Measurements from ENCODE around the gene THRB.

Gene THRB

DNA sequence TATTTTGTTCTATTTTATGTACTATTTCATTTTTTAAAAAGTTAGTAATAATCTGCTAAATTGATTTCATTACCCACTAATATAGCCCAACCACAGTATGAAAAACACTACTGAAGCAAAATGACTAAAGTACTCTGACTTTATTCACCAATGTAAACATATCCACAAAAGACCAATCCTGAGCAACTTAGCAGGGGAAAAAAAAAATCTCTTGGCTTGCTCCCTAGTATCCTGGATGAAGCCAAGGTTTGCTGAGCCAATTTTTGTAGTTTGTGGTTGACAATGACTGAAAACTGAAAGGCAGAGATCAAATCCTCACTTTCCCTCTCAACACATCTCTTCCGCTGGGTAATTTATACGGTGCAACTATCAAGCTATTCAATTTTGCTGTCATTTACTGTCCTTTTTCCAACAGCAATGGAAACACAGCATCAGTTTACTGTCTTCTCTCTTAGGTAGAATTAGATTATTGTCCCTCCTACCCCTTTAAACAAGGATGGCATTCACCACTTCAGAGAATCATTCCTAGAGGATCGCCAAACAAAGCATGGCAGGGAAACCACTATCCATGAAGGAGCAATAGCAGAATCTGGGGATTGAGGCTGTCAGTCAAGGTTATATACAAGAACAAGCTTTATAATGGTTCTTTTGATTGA lies 149.7 kb downstream of the THRB start:
- Histone ChIP-seq H3K4me3 (ENCODE audit: low read length in 2 of 2) (no peak overlapping the region), H3K9me3 (ENCODE audit: control insufficient read depth in 2 of 2, low read length in 2 of 2) (no peaks in the 10 kb centered on the region)

DNA sequence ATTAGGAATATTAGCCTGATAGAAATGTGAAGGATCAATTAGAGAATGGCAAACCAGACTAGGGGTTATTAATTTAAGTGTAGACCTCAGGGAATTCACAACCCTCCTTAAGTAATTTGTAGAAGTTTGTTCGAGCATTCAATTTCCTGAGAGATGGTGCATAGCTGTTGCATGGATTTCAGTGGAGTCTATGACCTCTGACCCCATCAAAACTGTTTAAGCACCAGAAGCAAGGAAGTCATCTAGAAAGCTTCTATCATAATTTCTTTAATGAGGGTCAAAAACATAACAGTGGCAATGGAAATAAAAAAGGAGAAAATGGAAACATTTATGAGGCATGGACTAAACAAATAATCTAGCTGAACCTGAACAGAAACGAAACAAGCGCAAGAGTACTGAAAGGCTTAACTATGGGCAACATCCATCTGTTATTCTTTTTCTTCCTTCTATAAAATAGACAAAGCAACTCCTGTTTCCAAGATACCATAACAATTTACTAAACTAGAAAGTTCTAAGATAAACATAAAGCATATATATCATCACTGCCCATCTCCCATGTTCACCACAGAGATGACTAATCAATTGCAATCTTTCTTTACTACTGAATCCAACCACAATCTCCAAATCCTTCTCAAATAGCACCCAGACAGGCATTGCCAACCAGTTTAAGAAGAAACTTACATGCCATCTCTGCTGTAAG lies 151.4 kb downstream of the THRB start:
- no peak overlapping the region for H3K9ac ChIP-seq (ENCODE audit: low read depth in 1 of 2, low read length in 2 of 2)
- H3K36me3 ChIP-seq (ENCODE audit: control insufficient read depth in 2 of 2, insufficient read depth in 2 of 2, low read length in 2 of 2), result no peaks in the 10 kb centered on the region

More for the DNA sequence above, 149.7 kb downstream of the THRB start:
- no peak overlapping the region for H3K27ac ChIP-seq (ENCODE audit: low read depth in 2 of 2, low read length in 2 of 2)
- H3K4me1 ChIP-seq (ENCODE audit: control insufficient read depth in 2 of 2, insufficient read depth in 2 of 2, low read length in 2 of 2), result peaks cover 0 to 2% of the 10 kb centered on the region in 2 donors
- H3K9ac ChIP-seq (ENCODE audit: low read depth in 1 of 2, low read length in 2 of 2), result no peak overlapping the region
- H3K36me3 ChIP-seq (ENCODE audit: control insufficient read depth in 2 of 2, insufficient read depth in 2 of 2, low read length in 2 of 2), result no peaks in the 10 kb centered on the region
- no peaks in the 10 kb centered on the region for H3K27me3 ChIP-seq (ENCODE audit: control insufficient read depth in 2 of 2, insufficient read depth in 2 of 2, low read length in 2 of 2)

DNA sequence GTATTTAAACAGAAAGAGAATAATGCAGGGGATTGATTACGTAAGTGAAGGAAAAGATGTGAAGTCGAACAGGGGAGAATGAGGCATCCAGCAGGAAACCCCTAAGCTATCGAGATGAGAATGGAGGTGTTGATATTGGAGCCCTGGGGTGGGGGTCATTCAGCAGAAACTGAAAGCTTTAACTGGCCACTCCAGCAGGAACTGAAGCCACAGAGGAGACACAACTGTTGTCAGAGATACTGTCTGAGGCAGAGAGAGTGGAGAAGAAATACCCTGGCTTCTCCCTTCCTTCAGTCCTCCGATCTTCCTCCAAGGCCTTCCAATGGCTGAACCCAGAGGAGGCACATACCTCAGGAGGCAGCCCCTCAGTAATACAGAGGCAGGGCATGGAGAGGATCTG lies 152.4 kb downstream of the THRB start:
- no peaks in the 10 kb centered on the region for H3K27me3 ChIP-seq (ENCODE audit: control insufficient read depth in 2 of 2, insufficient read depth in 2 of 2, low read length in 2 of 2)
- H3K9me3 ChIP-seq (ENCODE audit: control insufficient read depth in 2 of 2, low read length in 2 of 2), result no peaks in the 10 kb centered on the region
- H3K9ac ChIP-seq (ENCODE audit: low read depth in 1 of 2, low read length in 2 of 2), result no peak overlapping the region
- no peaks in the 10 kb centered on the region for H3K36me3 ChIP-seq (ENCODE audit: control insufficient read depth in 2 of 2, insufficient read depth in 2 of 2, low read length in 2 of 2)
- no peak overlapping the region for H3K27ac ChIP-seq (ENCODE audit: low read depth in 2 of 2, low read length in 2 of 2)
- no peak overlapping the region for H3K4me3 ChIP-seq (ENCODE audit: low read length in 2 of 2)
- peaks cover 6 to 9% of the 10 kb centered on the region in 2 donors for H3K4me1 ChIP-seq (ENCODE audit: control insufficient read depth in 2 of 2, insufficient read depth in 2 of 2, low read length in 2 of 2)

More for the DNA sequence above, 151.4 kb downstream of the THRB start:
- no peak overlapping the region for H3K4me3 ChIP-seq (ENCODE audit: low read length in 2 of 2)
- H3K27ac ChIP-seq (ENCODE audit: low read depth in 2 of 2, low read length in 2 of 2), result no peak overlapping the region
- H3K27me3 ChIP-seq (ENCODE audit: control insufficient read depth in 2 of 2, insufficient read depth in 2 of 2, low read length in 2 of 2), result no peaks in the 10 kb centered on the region
- peaks cover 6 to 8% of the 10 kb centered on the region in 2 donors for H3K4me1 ChIP-seq (ENCODE audit: control insufficient read depth in 2 of 2, insufficient read depth in 2 of 2, low read length in 2 of 2)
- H3K9me3 ChIP-seq (ENCODE audit: control insufficient read depth in 2 of 2, low read length in 2 of 2), result no peaks in the 10 kb centered on the region

DNA sequence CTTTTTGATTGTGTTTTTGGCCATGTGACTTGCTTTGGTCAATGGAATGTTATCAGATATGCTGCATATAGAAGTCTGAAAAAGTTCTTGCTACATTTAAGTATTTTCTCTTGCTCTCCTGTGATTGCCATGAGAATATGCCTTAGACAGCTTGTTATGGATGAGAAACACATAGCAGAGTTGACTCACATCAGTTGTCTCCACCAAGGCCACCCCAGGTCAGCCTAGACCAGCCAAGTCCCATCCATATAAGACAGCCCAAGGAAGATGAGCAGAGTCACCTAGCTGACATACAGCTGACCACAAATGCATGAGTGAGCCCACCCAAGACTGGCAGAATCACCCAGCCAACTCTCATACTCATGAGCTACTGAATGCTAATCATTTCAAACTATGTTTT lies 153.0 kb downstream of the THRB start:
- Histone ChIP-seq H3K9me3 (ENCODE audit: control insufficient read depth in 2 of 2, low read length in 2 of 2) (no peaks in the 10 kb centered on the region), H3K27me3 (ENCODE audit: control insufficient read depth in 2 of 2, insufficient read depth in 2 of 2, low read length in 2 of 2) (no peaks in the 10 kb centered on the region), H3K9ac (ENCODE audit: low read depth in 1 of 2, low read length in 2 of 2) (no peak overlapping the region), H3K36me3 (ENCODE audit: control insufficient read depth in 2 of 2, insufficient read depth in 2 of 2, low read length in 2 of 2) (no peaks in the 10 kb centered on the region), H3K4me3 (ENCODE audit: low read length in 2 of 2) (no peak overlapping the region), H3K27ac (ENCODE audit: low read depth in 2 of 2, low read length in 2 of 2) (no peak overlapping the region), H3K4me1 (ENCODE audit: control insufficient read depth in 2 of 2, insufficient read depth in 2 of 2, low read length in 2 of 2) (peaks cover 6 to 9% of the 10 kb centered on the region in 2 donors)

DNA sequence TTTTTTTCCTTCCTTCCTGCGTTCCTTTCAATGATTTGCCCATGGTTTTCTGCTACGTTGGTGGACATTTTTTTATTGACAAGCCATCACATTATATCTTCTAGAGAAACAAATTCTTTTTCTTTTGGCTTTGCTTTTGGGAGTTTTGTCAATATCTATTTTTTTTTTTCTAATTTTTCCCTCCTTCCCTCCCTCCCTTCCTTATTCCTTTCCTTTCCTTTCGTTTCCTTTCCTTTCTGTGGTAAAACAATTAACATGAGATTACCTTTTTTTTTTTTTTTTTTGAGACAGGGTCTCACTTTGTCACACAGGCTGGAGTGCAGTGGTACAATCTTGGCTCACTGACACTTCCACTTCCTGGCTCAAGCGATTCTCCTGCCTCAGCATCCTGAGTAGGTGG lies 153.7 kb downstream of the THRB start:
- Histone ChIP-seq H3K9me3 (ENCODE audit: control insufficient read depth in 2 of 2, low read length in 2 of 2) (no peaks in the 10 kb centered on the region), H3K4me1 (ENCODE audit: control insufficient read depth in 2 of 2, insufficient read depth in 2 of 2, low read length in 2 of 2) (peaks cover 6 to 9% of the 10 kb centered on the region in 2 donors), H3K9ac (ENCODE audit: low read depth in 1 of 2, low read length in 2 of 2) (no peak overlapping the region), H3K27ac (ENCODE audit: low read depth in 2 of 2, low read length in 2 of 2) (no peak overlapping the region), H3K27me3 (ENCODE audit: control insufficient read depth in 2 of 2, insufficient read depth in 2 of 2, low read length in 2 of 2) (no peaks in the 10 kb centered on the region), H3K36me3 (ENCODE audit: control insufficient read depth in 2 of 2, insufficient read depth in 2 of 2, low read length in 2 of 2) (no peaks in the 10 kb centered on the region), H3K4me3 (ENCODE audit: low read length in 2 of 2) (no peak overlapping the region)

DNA sequence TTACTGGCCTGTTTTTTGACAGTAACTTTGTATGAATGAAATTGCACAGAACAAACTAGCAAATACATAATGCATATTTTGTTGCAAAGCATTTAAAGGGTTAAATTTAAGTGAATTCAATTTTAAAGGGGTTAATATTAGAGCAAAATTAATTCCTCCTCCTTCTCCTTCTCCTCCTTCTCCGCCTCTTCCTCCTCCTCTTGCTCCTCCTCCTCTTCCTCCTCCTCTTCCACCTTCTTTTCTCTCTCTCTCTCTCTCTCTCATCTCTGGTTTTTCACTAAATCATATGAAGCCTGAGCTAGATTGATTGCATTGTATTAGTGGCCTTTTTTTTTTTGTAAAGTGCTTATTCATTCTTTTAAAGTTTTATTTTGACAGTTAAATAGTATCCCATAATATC lies 154.5 kb downstream of the THRB start:
- H3K36me3 ChIP-seq (ENCODE audit: control insufficient read depth in 2 of 2, insufficient read depth in 2 of 2, low read length in 2 of 2), result no peaks in the 10 kb centered on the region
- peaks cover 6% of the 10 kb centered on the region in 2 donors for H3K4me1 ChIP-seq (ENCODE audit: control insufficient read depth in 2 of 2, insufficient read depth in 2 of 2, low read length in 2 of 2)
- no peak overlapping the region for H3K27ac ChIP-seq (ENCODE audit: low read depth in 2 of 2, low read length in 2 of 2)
- H3K9ac ChIP-seq (ENCODE audit: low read depth in 1 of 2, low read length in 2 of 2), result no peak overlapping the region
- H3K9me3 ChIP-seq (ENCODE audit: control insufficient read depth in 2 of 2, low read length in 2 of 2), result no peaks in the 10 kb centered on the region
- H3K4me3 ChIP-seq (ENCODE audit: low read length in 2 of 2), result no peak overlapping the region
- no peaks in the 10 kb centered on the region for H3K27me3 ChIP-seq (ENCODE audit: control insufficient read depth in 2 of 2, insufficient read depth in 2 of 2, low read length in 2 of 2)

DNA sequence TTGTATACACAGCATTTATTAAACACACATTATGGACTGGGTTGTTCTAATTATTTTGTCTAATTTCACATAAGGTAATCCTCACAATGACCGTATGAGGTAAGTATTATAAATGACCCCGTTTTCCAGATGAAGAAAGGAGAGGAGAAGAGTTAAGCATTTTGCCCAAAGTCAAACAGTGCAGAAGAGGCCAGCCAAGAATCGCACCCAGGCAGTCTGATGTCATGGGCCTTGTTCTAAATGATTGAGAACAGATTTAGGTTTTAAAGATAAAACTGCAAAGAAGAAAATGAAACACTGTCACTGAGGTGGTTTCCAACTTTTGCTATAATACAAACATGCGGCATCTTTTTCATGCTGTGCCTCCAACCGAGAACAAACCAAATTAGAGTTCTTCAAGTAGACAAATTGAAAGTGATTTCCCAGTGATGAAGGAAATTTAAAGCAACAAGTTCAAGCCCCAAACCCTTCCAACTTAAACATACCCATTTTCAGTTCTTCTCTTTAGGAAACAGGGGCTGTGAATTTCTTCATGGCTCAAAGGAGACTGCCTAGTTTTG lies 155.3 kb downstream of the THRB start:
- no peaks in the 10 kb centered on the region for H3K9me3 ChIP-seq (ENCODE audit: control insufficient read depth in 2 of 2, low read length in 2 of 2)

DNA sequence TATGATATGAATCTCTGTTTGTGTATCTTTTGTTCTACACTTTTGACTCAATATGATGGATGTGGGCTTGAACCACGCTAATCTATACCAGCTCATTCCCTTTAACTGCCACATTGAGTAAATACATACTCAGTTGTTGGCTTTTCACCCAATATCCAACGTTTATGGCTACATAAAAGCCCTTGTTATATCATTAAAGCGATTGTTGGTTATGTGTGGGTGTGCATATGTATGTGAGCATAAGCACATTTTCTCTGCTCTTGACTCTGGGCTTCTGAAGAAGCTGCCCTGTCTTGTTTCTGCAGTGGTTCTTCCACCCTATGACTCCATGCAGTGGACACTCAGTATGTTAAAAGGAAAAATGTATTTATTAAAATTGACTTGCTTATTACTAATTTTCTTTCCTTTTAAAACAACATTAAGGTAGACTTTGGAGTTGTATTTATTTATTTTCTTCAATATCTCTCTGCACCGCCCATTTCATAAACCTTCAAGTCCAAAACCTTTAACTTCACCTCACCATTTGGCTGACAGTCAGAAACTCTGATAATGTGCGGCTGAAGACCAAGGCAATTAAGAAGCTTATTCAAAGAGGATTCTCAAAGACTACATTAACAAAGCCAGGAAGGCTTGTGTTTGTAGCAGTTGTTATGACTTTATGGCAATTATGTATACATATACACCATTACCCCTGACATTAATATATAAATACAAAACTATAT lies 156.1 kb downstream of the THRB start:
- no peak overlapping the region for H3K4me3 ChIP-seq (ENCODE audit: low read length in 2 of 2)
- H3K4me1 ChIP-seq (ENCODE audit: control insufficient read depth in 2 of 2, insufficient read depth in 2 of 2, low read length in 2 of 2), result peaks cover 6% of the 10 kb centered on the region in 2 donors
- H3K9me3 ChIP-seq (ENCODE audit: control insufficient read depth in 2 of 2, low read length in 2 of 2), result no peaks in the 10 kb centered on the region
- H3K36me3 ChIP-seq (ENCODE audit: control insufficient read depth in 2 of 2, insufficient read depth in 2 of 2, low read length in 2 of 2), result no peaks in the 10 kb centered on the region
- H3K27ac ChIP-seq (ENCODE audit: low read depth in 2 of 2, low read length in 2 of 2), result no peak overlapping the region
- H3K9ac ChIP-seq (ENCODE audit: low read depth in 1 of 2, low read length in 2 of 2), result no peak overlapping the region
- no peaks in the 10 kb centered on the region for H3K27me3 ChIP-seq (ENCODE audit: control insufficient read depth in 2 of 2, insufficient read depth in 2 of 2, low read length in 2 of 2)

More for the DNA sequence above, 155.3 kb downstream of the THRB start:
- H3K36me3 ChIP-seq (ENCODE audit: control insufficient read depth in 2 of 2, insufficient read depth in 2 of 2, low read length in 2 of 2), result no peaks in the 10 kb centered on the region
- H3K27me3 ChIP-seq (ENCODE audit: control insufficient read depth in 2 of 2, insufficient read depth in 2 of 2, low read length in 2 of 2), result no peaks in the 10 kb centered on the region
- H3K4me3 ChIP-seq (ENCODE audit: low read length in 2 of 2), result no peak overlapping the region
- H3K9ac ChIP-seq (ENCODE audit: low read depth in 1 of 2, low read length in 2 of 2), result no peak overlapping the region
- no peak overlapping the region for H3K27ac ChIP-seq (ENCODE audit: low read depth in 2 of 2, low read length in 2 of 2)
- H3K4me1 ChIP-seq (ENCODE audit: control insufficient read depth in 2 of 2, insufficient read depth in 2 of 2, low read length in 2 of 2), result peaks cover 6% of the 10 kb centered on the region in 2 donors

DNA sequence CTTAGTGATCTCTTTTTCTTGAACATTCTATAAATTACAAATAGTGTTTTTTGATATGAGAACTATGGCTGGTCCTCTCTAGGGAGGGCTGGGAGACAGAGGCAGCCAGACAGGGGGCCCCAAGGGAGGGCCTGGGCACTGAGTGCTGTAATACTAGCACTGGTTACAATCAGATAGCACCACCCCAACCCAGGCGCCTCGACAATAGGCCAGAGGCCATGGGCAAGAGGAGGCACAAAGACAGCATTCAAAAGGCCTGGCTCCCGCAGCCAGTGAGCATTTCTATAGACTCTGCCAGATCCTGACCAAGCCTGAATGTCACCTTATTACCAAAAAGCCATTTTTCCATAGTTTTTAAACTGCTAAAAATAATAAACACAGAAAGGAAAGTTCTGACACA lies 158.5 kb downstream of the THRB start:
- H3K4me3 ChIP-seq (ENCODE audit: low read length in 2 of 2), result no peak overlapping the region
- H3K36me3 ChIP-seq (ENCODE audit: control insufficient read depth in 2 of 2, insufficient read depth in 2 of 2, low read length in 2 of 2), result no peaks in the 10 kb centered on the region
- no peaks in the 10 kb centered on the region for H3K27me3 ChIP-seq (ENCODE audit: control insufficient read depth in 2 of 2, insufficient read depth in 2 of 2, low read length in 2 of 2)
- H3K9ac ChIP-seq (ENCODE audit: low read depth in 1 of 2, low read length in 2 of 2), result no peak overlapping the region
- no peaks in the 10 kb centered on the region for H3K9me3 ChIP-seq (ENCODE audit: control insufficient read depth in 2 of 2, low read length in 2 of 2)
- H3K4me1 ChIP-seq (ENCODE audit: control insufficient read depth in 2 of 2, insufficient read depth in 2 of 2, low read length in 2 of 2), result peaks cover 6% of the 10 kb centered on the region in 2 donors
- H3K27ac ChIP-seq (ENCODE audit: low read depth in 2 of 2, low read length in 2 of 2), result no peak overlapping the region

DNA sequence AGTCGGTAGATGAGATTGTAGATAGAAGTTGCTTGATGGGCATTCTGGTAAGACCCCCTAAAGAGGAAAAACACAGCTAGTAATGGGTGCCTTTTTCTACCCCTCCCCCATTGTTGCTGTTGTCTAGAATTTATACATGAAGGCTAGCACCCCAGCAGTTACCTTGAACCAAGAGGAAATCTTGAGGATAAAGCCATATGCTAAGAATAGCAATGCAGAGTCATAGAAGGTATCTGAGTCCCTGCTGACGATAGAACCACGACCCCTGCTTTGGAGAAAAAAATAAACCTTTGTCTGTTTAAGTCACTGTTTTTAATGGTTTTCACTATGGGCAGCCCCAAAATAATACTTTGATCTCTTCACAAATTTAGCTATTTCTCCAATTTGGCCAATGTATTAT lies 162.6 kb downstream of the THRB start:
- Histone ChIP-seq H3K9ac (ENCODE audit: low read depth in 1 of 2, low read length in 2 of 2) (no peak overlapping the region), H3K9me3 (ENCODE audit: control insufficient read depth in 2 of 2, low read length in 2 of 2) (no peaks in the 10 kb centered on the region), H3K27ac (ENCODE audit: low read depth in 2 of 2, low read length in 2 of 2) (no peak overlapping the region), H3K27me3 (ENCODE audit: control insufficient read depth in 2 of 2, insufficient read depth in 2 of 2, low read length in 2 of 2) (no peaks in the 10 kb centered on the region), H3K4me1 (ENCODE audit: control insufficient read depth in 2 of 2, insufficient read depth in 2 of 2, low read length in 2 of 2) (no peaks in the 10 kb centered on the region), H3K36me3 (ENCODE audit: control insufficient read depth in 2 of 2, insufficient read depth in 2 of 2, low read length in 2 of 2) (no peaks in the 10 kb centered on the region), H3K4me3 (ENCODE audit: low read length in 2 of 2) (no peak overlapping the region)

Data from mucosa of rectum (tissue), 2 donors.